ENCODE data around the gene SORBS2. TPM values are rescaled to one million over a fixed set of nuclear protein-coding genes. Genes with fewer than 3 reads are reported as not detected.

The SORBS2 gene
- total and polyA plus RNA-seq, 2 of the 8 experiments (the other 6 are each of a cell fraction or from before 2014, with no cell fraction given) = 73.0 to 87.1 TPM

GRCh38 chr4:185797596-185798338, 14.2 kb downstream of the SORBS2 start (continued):
- TF ChIP-seq, protein P1, sequence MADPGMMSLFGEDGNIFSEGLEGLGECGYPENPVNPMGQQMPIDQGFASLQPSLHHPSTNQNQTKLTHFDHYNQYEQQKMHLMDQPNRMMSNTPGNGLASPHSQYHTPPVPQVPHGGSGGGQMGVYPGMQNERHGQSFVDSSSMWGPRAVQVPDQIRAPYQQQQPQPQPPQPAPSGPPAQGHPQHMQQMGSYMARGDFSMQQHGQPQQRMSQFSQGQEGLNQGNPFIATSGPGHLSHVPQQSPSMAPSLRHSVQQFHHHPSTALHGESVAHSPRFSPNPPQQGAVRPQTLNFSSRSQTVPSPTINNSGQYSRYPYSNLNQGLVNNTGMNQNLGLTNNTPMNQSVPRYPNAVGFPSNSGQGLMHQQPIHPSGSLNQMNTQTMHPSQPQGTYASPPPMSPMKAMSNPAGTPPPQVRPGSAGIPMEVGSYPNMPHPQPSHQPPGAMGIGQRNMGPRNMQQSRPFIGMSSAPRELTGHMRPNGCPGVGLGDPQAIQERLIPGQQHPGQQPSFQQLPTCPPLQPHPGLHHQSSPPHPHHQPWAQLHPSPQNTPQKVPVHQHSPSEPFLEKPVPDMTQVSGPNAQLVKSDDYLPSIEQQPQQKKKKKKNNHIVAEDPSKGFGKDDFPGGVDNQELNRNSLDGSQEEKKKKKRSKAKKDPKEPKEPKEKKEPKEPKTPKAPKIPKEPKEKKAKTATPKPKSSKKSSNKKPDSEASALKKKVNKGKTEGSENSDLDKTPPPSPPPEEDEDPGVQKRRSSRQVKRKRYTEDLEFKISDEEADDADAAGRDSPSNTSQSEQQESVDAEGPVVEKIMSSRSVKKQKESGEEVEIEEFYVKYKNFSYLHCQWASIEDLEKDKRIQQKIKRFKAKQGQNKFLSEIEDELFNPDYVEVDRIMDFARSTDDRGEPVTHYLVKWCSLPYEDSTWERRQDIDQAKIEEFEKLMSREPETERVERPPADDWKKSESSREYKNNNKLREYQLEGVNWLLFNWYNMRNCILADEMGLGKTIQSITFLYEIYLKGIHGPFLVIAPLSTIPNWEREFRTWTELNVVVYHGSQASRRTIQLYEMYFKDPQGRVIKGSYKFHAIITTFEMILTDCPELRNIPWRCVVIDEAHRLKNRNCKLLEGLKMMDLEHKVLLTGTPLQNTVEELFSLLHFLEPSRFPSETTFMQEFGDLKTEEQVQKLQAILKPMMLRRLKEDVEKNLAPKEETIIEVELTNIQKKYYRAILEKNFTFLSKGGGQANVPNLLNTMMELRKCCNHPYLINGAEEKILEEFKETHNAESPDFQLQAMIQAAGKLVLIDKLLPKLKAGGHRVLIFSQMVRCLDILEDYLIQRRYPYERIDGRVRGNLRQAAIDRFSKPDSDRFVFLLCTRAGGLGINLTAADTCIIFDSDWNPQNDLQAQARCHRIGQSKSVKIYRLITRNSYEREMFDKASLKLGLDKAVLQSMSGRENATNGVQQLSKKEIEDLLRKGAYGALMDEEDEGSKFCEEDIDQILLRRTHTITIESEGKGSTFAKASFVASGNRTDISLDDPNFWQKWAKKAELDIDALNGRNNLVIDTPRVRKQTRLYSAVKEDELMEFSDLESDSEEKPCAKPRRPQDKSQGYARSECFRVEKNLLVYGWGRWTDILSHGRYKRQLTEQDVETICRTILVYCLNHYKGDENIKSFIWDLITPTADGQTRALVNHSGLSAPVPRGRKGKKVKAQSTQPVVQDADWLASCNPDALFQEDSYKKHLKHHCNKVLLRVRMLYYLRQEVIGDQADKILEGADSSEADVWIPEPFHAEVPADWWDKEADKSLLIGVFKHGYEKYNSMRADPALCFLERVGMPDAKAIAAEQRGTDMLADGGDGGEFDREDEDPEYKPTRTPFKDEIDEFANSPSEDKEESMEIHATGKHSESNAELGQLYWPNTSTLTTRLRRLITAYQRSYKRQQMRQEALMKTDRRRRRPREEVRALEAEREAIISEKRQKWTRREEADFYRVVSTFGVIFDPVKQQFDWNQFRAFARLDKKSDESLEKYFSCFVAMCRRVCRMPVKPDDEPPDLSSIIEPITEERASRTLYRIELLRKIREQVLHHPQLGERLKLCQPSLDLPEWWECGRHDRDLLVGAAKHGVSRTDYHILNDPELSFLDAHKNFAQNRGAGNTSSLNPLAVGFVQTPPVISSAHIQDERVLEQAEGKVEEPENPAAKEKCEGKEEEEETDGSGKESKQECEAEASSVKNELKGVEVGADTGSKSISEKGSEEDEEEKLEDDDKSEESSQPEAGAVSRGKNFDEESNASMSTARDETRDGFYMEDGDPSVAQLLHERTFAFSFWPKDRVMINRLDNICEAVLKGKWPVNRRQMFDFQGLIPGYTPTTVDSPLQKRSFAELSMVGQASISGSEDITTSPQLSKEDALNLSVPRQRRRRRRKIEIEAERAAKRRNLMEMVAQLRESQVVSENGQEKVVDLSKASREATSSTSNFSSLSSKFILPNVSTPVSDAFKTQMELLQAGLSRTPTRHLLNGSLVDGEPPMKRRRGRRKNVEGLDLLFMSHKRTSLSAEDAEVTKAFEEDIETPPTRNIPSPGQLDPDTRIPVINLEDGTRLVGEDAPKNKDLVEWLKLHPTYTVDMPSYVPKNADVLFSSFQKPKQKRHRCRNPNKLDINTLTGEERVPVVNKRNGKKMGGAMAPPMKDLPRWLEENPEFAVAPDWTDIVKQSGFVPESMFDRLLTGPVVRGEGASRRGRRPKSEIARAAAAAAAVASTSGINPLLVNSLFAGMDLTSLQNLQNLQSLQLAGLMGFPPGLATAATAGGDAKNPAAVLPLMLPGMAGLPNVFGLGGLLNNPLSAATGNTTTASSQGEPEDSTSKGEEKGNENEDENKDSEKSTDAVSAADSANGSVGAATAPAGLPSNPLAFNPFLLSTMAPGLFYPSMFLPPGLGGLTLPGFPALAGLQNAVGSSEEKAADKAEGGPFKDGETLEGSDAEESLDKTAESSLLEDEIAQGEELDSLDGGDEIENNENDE (IDR thresholded peaks at IDR 0.05; ENCODE audit: insufficient replicate concordance, low read length) = no peak
- no peak for TF ChIP-seq SIX5 (IDR thresholded peaks at IDR 0.05; ENCODE audit: low read depth, low read length)
- no peak for TF ChIP-seq TAF7 (optimal IDR thresholded peaks at IDR 0.05; ENCODE audit: borderline replicate concordance, low read depth, low read length)
- no peak for TF ChIP-seq TCF12 (IDR thresholded peaks at IDR 0.05; ENCODE audit: low read depth, low read length)
- no peak for TF ChIP-seq BACH1 (IDR thresholded peaks at IDR 0.05; ENCODE audit: low read length)
- no peak for TF ChIP-seq ZNF274 (IDR thresholded peaks at IDR 0.05; ENCODE audit: borderline replicate concordance, extremely low read depth, low read length)
- TF ChIP-seq ASH2L (IDR thresholded peaks at IDR 0.05; ENCODE audit: low read length) = no peak
